OCI-LY1 (cell line): ENCODE results near the gene MYLK4.

Source experiments
- EZH2 ChIP-seq: fragments of 200-600 bp; sonication (generic), shearing (Covaris generic); IDR thresholded peaks from 2 replicates; pipeline ENCODE4 v1.8.0; 2017; ENCODE audit warnings: borderline replicate concordance, mixed run types, mild to moderate bottlenecking, antibody characterized with exemption, low read length, moderate library complexity, mixed read lengths
- TF ChIP-seq, protein P1 (sequence below): fragments of 200-600 bp; sonication (generic), shearing (Covaris generic); IDR thresholded peaks from 2 replicates; pipeline ENCODE4 v1.5.1; 2017; ENCODE audit warnings: mild to moderate bottlenecking, antibody characterized with exemption, low read length, moderate library complexity, mixed read lengths

DNA sequence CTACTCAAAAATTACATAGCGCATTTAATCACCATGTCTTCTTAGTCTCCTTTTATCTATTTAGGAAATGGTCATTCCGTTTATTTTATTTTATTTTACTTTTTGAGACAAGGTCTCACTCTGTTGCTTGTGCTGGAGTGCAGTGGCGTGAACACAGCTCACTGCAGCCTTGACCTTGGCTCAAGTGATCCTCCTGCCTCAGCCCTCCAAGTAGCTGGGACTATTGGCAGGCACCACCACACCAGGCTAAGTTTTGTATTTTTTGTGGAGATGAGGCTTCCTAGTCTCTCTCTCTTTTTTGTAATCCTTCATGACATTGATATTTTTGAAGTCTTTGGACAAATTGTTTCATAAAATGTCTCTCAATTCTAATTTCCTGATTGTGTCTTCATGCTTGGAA lies 4.7 kb upstream of the MYLK4 start:
- TF ChIP-seq, protein P1, sequence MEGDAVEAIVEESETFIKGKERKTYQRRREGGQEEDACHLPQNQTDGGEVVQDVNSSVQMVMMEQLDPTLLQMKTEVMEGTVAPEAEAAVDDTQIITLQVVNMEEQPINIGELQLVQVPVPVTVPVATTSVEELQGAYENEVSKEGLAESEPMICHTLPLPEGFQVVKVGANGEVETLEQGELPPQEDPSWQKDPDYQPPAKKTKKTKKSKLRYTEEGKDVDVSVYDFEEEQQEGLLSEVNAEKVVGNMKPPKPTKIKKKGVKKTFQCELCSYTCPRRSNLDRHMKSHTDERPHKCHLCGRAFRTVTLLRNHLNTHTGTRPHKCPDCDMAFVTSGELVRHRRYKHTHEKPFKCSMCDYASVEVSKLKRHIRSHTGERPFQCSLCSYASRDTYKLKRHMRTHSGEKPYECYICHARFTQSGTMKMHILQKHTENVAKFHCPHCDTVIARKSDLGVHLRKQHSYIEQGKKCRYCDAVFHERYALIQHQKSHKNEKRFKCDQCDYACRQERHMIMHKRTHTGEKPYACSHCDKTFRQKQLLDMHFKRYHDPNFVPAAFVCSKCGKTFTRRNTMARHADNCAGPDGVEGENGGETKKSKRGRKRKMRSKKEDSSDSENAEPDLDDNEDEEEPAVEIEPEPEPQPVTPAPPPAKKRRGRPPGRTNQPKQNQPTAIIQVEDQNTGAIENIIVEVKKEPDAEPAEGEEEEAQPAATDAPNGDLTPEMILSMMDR: no peak
- TF ChIP-seq EZH2: no peak
